GM12878 (cell line): ENCODE measurements around the gene TBL1XR1. TPM values are rescaled to one million over a fixed set of nuclear protein-coding genes. Genes with fewer than 3 reads are reported as not detected.

Experiments
- ATAC-seq: fragments of 200-7000 bp; cut with Tn5 transposase; 3 replicates; pipeline ENCODE4 v1.9.1; 2020; ENCODE audit warnings: mild to moderate bottlenecking, moderate library complexity
- BruUV-seq: library from RNA; stranded (reverse); fragments of 400-500 nt; replicated peaks from 2 replicates; lab custom pipeline; 2021; lab: Mats Ljungman, UMichigan
- CTCF ChIA-PET: fragments of 300-600 bp; sonication (Branson Sonifier 250); formaldehyde crosslinking; extraction: SDS; loops from one replicate; lab custom pipeline; 2021; ENCODE audit warnings: inconsistent platforms; lab: Yijun Ruan, JAX
- POLR2A ChIA-PET: fragments of 350-600 bp; formaldehyde crosslinking; extraction: SDS; loops from one replicate; lab custom pipeline; 2021; ENCODE audit warnings: inconsistent platforms; lab: Charles Lee
- RAD21 ChIA-PET: fragments of 300-600 bp; sonication (Branson Sonifier 250); formaldehyde crosslinking; loops from one replicate; lab custom pipeline; 2023; ENCODE audit warnings: antibody characterized with exemption; ENCODE audit not compliant: unreplicated experiment; lab: Charles Lee
- SMC1A ChIA-PET: fragments of 300-600 bp; sonication (Branson Sonifier 250); formaldehyde crosslinking; loops from one replicate; lab custom pipeline; 2023; ENCODE audit not compliant: unreplicated experiment, uncharacterized antibody; lab: Charles Lee
- DNase-seq: peaks from one replicate; pipeline ENCODE4 v3.0.0-alpha.2; 2011; ENCODE audit warnings: low read depth, low spot score
- FAIRE-seq: peaks from 3 replicates; lab custom pipeline; 2011; peaks lifted over from hg19 to GRCh38; lab: Jason Lieb, UNC
- H2AFZ ChIP-seq: 2 replicates; pipeline ENCODE4 v1.6.0; 2011; ENCODE audit warnings: low read depth, low read length, control low read depth; ENCODE audit not compliant: control insufficient read depth
- H3K27ac ChIP-seq: 2 replicates; pipeline ENCODE4 v1.5.1; 2011; ENCODE audit warnings: control low read depth; ENCODE audit not compliant: control insufficient read depth, insufficient read depth
- H3K27me3 ChIP-seq, 2 experiments: replicated peaks in 1 of 2; 2 replicates each; pipeline versions ENCODE4 v1.6.0 to v1.6.1; 2011; ENCODE audit warnings: low read length in 1 of 2; ENCODE audit not compliant: control insufficient read depth in 2 of 2, insufficient read depth in 2 of 2
- H3K36me3 ChIP-seq, 2 experiments: 2 replicates each; pipeline ENCODE4 v1.5.1; 2011; ENCODE audit warnings: low read length in 1 of 2; ENCODE audit not compliant: control insufficient read depth in 2 of 2, insufficient read depth in 2 of 2
- H3K4me1 ChIP-seq: 2 replicates; pipeline ENCODE4 v1.6.1; 2011; ENCODE audit warnings: mild to moderate bottlenecking, low read length, moderate library complexity, mixed read lengths; ENCODE audit not compliant: control insufficient read depth, insufficient read depth
- H3K4me2 ChIP-seq: 2 replicates; pipeline ENCODE4 v1.6.0; 2011; ENCODE audit warnings: control low read depth; ENCODE audit not compliant: control insufficient read depth, insufficient read depth
- H3K4me3 ChIP-seq: fragments of 200-600 bp; sonication (generic); 2 replicates; pipeline ENCODE4 v1.5.1; 2016
- H3K79me2 ChIP-seq: 2 replicates; pipeline ENCODE4 v1.6.0; 2011; ENCODE audit warnings: low read length; ENCODE audit not compliant: control insufficient read depth, insufficient read depth
- H3K9ac ChIP-seq: 2 replicates; pipeline ENCODE4 v1.8.0; 2011; ENCODE audit warnings: low read length, control low read depth, mixed read lengths; ENCODE audit not compliant: control insufficient read depth, insufficient read depth
- H3K9me3 ChIP-seq: replicated peaks from 3 replicates; pipeline ENCODE4 v1.5.1; 2011; ENCODE audit warnings: mild to moderate bottlenecking, low read length; ENCODE audit not compliant: control insufficient read depth, insufficient read depth
- H4K20me1 ChIP-seq: 2 replicates; pipeline ENCODE4 v1.6.0; 2011; ENCODE audit not compliant: control insufficient read depth, insufficient read depth
- ASH2L ChIP-seq: fragments of 300-600, 200-600 bp; sonication (generic); IDR thresholded peaks from 2 replicates; pipeline ENCODE4 v1.6.1; 2017; ENCODE audit warnings: low read depth, mild to moderate bottlenecking, borderline replicate concordance
- CHD1 ChIP-seq: IDR thresholded peaks from 2 replicates; pipeline ENCODE4 v1.6.1; 2012; ENCODE audit warnings: low read depth, low read length, improper control_type of control experiment
- HDGF ChIP-seq: fragments of 450-650 bp; IDR thresholded peaks from 2 replicates; pipeline ENCODE4 v1.6.1; 2016; ENCODE audit warnings: antibody characterized with exemption
- IKZF2 ChIP-seq, 2 experiments: fragments of 450-650 bp; IDR thresholded peaks; 2 replicates each; pipeline ENCODE4 v1.6.1; 2017; ENCODE audit warnings: mild to moderate bottlenecking in 2 of 2, moderate library complexity in 2 of 2
- IRF4 ChIP-seq: IDR thresholded peaks from 2 replicates; pipeline ENCODE4 v1.6.1; 2011; ENCODE audit warnings: low read depth, low read length
- PAX5 ChIP-seq: IDR thresholded peaks from 2 replicates; pipeline ENCODE4 v1.6.1; 2011; ENCODE audit warnings: low read depth, low read length, borderline replicate concordance
- PML ChIP-seq: IDR thresholded peaks from 2 replicates; pipeline ENCODE4 v1.6.1; 2012; ENCODE audit warnings: low read length, inconsistent platforms
- RB1 ChIP-seq: fragments of 450-650 bp; formaldehyde crosslinking; IDR thresholded peaks from 2 replicates; pipeline ENCODE4 v1.6.1; 2017; ENCODE audit warnings: mild to moderate bottlenecking, borderline replicate concordance
- SMAD1 ChIP-seq: fragments of 450-650 bp; IDR thresholded peaks from 2 replicates; pipeline ENCODE4 v1.6.1; 2018; ENCODE audit warnings: mild to moderate bottlenecking, low read depth; ENCODE audit not compliant: partially characterized antibody
- WRNIP1 ChIP-seq: IDR thresholded peaks from 2 replicates; pipeline ENCODE4 v1.6.1; 2011; ENCODE audit warnings: low read depth, low read length, improper control_type of control experiment, borderline replicate concordance
- ZBED1 ChIP-seq: IDR thresholded peaks from 2 replicates; pipeline ENCODE4 v1.6.1; 2016; ENCODE audit warnings: borderline replicate concordance
- WGBS: methylation state at CpG from one replicate; pipeline ENCODE4 v1.1.6; 2016; ENCODE audit warnings: low lambda C conversion rate; ENCODE audit not compliant: insufficient replicate concordance, insufficient coverage; ENCODE audit errors: missing lambda C conversion rate; 5-methylcytosine and 5-hydroxymethylcytosine counted together
- in situ Hi-C: fragments of 300-500 bp; cut with MboI; formaldehyde crosslinking; loops from 9 replicates; pipeline ENCODE4 v1.14.3; 2018; ENCODE audit warnings: mixed read lengths
- intact Hi-C: fragments of 100-400 bp; cut with micrococcal nuclease; formaldehyde crosslinking; loops from one replicate; pipeline ENCODE4 v1.14.2; 2022; ENCODE audit not compliant: unreplicated experiment
- polyA plus RNA-seq, 11 experiments: library from polyadenylated mRNA; depleted of rRNA in 4 of 11; unstranded in 6 of 11; stranded (reverse) in 5 of 11; fragments of >200 nt; fragmentation: Nextera tagmentation in 4 of 11; fragmentation: Illumina TruSeq in 1 of 11; extraction: Ambion mirVana in 4 of 11; extraction: Trizol in 1 of 11; gene quantifications; 1 replicate in 1 of 11; 2 replicates in 10 of 11; pipeline versions ENCODE4 v1.2.1 to v1.2.3, GENCODE V29; 2011 to 2016; ENCODE audit warnings: inconsistent platforms in 2 of 11, missing spikeins in 2 of 11, low read depth in 1 of 11
- total RNA-seq, 4 experiments: library from RNA; depleted of rRNA in 3 of 4; stranded (reverse); fragments of >200 nt in 3 of 4; fragmentation: Illumina TruSeq in 1 of 4; extraction: Trizol in 1 of 4; gene quantifications; 2 replicates each; pipeline versions ENCODE4 v1.2.1 to v1.2.3, GENCODE V29; 2013 to 2021
- TF ChIP-seq, protein P1 (sequence below): IDR thresholded peaks from 2 replicates; pipeline ENCODE4 v1.6.1; 2012; ENCODE audit warnings: low read depth, low read length, improper control_type of control experiment
- TF ChIP-seq, protein P2 (sequence below): IDR thresholded peaks from 2 replicates; pipeline ENCODE4 v1.6.1; 2011; ENCODE audit warnings: low read depth, low read length, improper control_type of control experiment, borderline replicate concordance

Gene TBL1XR1
- total and polyA plus RNA-seq, 10 of the 15 experiments (the other 5 are each of a cell fraction or from before 2014, with no cell fraction given) = 13.0 to 115 (median 60.4) TPM

DNA sequence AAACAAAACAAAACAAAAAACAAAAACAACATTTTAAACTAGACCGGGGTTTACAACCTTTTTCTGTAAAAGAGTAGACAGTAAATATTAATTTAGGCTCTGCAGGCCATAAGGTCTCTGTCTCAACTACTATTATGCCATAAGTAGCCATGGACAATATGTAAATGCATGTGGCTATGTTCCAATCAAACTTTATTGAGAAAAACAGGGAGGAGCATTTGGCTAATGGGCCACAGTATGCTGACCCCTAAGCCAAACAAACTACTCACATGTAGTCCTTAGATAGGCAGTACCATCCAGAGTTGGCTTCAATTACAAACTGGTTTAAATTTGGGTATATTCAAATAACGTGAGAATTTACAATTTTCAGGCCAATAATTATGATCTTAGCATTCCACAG is 144.2 kb downstream of the TBL1XR1 start:
- Histone ChIP-seq H4K20me1 (no peaks in the 10 kb centered on the region), H3K27ac (no peak overlapping the region), H3K79me2 (peaks cover 11% of the 10 kb centered on the region), H3K27me3 (no peaks in the 10 kb centered on the region), H3K4me3 (no peak overlapping the region), H3K9me3 (no peaks in the 10 kb centered on the region), H3K36me3 (peaks cover 0 to 3% of the 10 kb centered on the region in 2 experiments; a peak in 3 of 4 replicates), H3K4me1 (peaks cover 9% of the 10 kb centered on the region; the same call in 1 of the 2 replicates), H3K9ac (no peak overlapping the region), H2AFZ (no peak overlapping the region), H3K4me2 (no peak overlapping the region)
- no peak for FAIRE-seq
- CTCF ChIA-PET = interaction anchor here (1.0 to 3.4 kb wide), 4 partner anchors 16 to 724 kb away, joined by 3 to 31 read pairs (median 4); no protein-coding TSS in a partner anchor
- ATAC-seq = no peak
- intact Hi-C loops = loop anchor here (5.0 to 10.0 kb wide), 2 partner anchors 304 to 622 kb away; no protein-coding TSS in a partner anchor
- in situ Hi-C loops = no loop called here
- RAD21 ChIA-PET = interaction anchor here (1.0 to 1.2 kb wide), 4 partner anchors 148 to 720 kb away, joined by 3 read pairs; no protein-coding TSS in a partner anchor
- TF ChIP-seq PML (no peak), IRF4 (no peak), RB1 (no peak), HDGF (no peak), ASH2L (no peak), CHD1 (no peak), IKZF2 (IDR thresholded peaks at IDR 0.05) (no peak), ZBED1 (no peak), WRNIP1 (no peak), PAX5 (no peak), SMAD1 (no peak)
- TF ChIP-seq, protein P1, sequence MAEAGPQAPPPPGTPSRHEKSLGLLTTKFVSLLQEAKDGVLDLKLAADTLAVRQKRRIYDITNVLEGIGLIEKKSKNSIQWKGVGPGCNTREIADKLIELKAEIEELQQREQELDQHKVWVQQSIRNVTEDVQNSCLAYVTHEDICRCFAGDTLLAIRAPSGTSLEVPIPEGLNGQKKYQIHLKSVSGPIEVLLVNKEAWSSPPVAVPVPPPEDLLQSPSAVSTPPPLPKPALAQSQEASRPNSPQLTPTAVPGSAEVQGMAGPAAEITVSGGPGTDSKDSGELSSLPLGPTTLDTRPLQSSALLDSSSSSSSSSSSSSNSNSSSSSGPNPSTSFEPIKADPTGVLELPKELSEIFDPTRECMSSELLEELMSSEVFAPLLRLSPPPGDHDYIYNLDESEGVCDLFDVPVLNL = no peak
- TF ChIP-seq, protein P2, sequence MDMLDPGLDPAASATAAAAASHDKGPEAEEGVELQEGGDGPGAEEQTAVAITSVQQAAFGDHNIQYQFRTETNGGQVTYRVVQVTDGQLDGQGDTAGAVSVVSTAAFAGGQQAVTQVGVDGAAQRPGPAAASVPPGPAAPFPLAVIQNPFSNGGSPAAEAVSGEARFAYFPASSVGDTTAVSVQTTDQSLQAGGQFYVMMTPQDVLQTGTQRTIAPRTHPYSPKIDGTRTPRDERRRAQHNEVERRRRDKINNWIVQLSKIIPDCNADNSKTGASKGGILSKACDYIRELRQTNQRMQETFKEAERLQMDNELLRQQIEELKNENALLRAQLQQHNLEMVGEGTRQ = no peak
- DNase-seq = no peak
- 100% methylated on average over 2 of the region's 2 CpGs for WGBS
- BruUV-seq = no TSS peak
- SMC1A ChIA-PET = interaction anchor here (1.1 to 2.7 kb wide), 6 partner anchors 15 to 353 kb away, joined by 3 to 11 read pairs (median 4); no protein-coding TSS in a partner anchor
- POLR2A ChIA-PET = no interaction called here
